Femur (tissue), 1 donor: ENCODE measurements around the gene ABCF2.

ENCODE experiments used
- DNase-seq: peaks from one replicate; pipeline ENCODE4 v3.0.0-alpha.2; 2017

Gene ABCF2

DNA sequence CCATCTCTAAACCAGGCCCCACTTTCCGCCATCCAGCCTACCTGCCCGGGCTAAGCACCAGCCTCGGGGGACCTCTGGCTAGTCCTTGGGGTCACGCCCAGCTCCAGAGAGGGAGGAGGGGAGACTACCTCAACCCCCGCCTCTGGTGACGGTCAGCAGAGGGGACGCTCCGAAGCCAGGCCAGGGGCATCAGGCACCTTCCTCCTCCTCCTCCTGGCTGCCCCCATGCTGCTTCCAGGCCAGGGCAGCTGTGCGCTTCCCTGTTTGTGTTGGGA is 25.5 kb upstream of the ABCF2 start:
- DNase-seq = no peak

GRCh38 chr7:151251689-151252560 is 24.9 kb upstream of the ABCF2 start:
- peak; percentile 89 for DNase-seq

DNA sequence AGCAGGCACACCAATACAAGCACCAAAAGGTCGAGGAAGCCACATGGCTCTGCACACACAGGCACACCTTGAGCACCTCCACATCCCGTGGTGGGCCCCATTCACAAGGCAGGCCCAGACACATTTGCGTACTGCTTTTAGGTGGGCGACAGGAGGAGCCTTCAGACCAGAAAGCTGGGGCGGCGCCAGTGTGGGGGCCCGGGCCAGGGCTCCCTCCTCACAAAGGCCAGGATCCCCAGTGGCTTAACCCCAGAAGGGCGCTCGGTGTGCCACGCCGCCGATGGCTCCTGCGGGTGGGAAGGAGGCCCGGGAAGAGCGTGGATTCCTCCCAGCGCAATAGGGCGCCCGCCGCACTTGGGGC is 24.3 kb upstream of the ABCF2 start:
- DNase-seq = peak; percentile 72

DNA sequence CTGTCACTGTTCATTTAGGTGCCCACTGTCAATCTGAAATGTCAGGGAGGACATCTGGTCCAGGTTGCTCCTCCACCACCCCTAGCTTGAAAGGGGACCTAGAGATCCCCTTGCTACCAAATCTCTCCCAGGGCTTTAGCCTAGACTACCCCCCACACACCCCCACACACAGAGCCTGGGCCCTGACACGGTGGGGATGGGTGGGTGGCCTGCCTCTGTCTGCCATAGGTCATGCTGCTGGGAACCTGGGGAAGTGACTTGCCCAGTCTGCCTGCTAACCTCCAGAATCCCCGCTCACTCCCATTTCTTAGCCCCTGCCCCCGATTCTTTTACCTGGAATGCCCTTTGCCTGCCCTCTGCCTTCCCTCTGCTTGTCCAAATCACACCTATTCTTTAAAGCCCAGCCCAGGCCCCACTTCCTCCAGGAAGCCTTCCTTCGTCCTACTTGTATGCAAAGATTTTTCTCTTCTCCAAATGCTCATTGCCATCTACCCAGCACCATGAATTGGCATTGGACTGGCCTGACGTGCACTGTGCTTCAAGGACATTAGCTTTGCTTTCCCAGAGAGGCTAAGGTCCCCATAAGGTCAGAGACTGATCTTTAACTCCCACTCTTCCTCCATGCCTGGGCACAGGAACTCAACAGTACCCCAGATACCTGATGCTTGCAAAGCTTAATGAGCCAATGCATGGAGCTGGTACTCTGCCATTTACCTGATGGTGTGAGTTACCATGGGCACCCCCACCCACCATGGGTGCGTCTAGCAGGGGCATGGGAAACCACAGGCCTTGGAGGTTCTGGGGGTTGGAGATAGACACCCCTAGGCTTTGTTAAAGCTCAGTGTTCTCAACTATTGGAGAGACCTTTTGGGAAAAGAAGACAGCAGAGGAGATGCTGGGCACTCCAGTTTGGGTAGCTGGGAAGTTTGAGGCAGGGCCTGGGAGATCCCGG is 23.5 kb upstream of the ABCF2 start:
- no peak for DNase-seq

DNA sequence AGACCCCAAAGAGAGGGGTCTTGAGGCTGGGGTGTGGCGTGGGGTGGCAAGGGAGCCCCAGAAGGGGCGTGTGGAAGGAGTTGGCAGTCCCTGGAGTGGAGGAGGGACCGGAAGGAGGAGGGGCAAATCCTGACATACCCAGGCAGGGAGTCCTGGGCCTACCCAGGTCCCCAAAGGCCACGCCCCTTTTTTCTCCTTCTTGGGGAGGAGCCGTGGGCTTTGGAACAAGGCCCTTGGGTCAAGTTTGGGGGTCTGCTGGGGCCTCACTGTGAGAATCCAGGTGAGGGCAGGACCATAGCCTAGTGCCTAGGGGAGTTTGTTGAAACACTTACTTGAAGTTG is 22.7 kb upstream of the ABCF2 start:
- peak; percentile 81 for DNase-seq

DNA sequence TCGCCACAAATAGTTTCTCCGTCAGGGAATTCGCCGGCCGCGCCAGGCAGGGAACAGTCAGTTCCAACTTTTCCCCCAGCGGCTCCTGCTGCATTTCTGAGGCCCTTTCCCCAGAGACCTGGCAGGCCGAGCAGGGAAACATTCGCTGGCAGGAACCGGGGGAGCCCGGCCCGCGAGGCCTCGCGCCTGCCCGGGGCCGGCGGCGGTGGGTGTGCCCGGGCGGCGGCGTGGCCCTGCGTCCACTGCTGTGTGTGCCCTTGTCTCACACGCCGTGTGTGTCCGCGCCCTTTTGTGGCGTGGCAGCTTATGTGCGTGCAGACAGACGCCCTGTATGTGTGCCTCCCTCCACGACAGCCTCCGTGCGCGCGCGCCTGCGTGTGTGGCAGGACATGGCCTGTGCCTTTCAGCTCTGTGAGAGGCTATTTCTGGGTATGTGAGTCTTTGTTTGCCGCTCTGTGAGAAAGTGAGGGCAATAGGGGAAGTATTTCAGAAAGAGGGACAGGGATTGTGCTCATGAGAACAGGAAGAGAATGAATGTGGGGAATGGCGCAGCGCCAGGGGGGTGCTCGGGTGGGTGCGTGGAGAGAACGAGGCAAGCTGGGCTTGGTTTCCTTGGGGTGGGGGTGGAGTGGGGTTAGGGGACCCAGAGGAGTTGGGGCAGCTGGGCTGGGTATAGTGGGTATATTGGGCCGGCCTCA is 22.2 kb upstream of the ABCF2 start:
- peak; percentile 77 for DNase-seq

GRCh38 chr7:151248346-151249033 is 21.5 kb upstream of the ABCF2 start, which contains the start of gene SMARCD3:
TSS of gene SMARCD3 (minus strand) at chr7:151248694. CDS start at chr7:151248562, 132 bp downstream.
- peak; percentile 79 for DNase-seq

- peak; percentile 63 for DNase-seq
These were observed 20.8 kb upstream of the ABCF2 start for GRCh38 chr7:151247611-151248345.

- DNase-seq = peak; percentile 88
These were observed 20.0 kb upstream of the ABCF2 start for GRCh38 chr7:151246851-151247580.

DNA sequence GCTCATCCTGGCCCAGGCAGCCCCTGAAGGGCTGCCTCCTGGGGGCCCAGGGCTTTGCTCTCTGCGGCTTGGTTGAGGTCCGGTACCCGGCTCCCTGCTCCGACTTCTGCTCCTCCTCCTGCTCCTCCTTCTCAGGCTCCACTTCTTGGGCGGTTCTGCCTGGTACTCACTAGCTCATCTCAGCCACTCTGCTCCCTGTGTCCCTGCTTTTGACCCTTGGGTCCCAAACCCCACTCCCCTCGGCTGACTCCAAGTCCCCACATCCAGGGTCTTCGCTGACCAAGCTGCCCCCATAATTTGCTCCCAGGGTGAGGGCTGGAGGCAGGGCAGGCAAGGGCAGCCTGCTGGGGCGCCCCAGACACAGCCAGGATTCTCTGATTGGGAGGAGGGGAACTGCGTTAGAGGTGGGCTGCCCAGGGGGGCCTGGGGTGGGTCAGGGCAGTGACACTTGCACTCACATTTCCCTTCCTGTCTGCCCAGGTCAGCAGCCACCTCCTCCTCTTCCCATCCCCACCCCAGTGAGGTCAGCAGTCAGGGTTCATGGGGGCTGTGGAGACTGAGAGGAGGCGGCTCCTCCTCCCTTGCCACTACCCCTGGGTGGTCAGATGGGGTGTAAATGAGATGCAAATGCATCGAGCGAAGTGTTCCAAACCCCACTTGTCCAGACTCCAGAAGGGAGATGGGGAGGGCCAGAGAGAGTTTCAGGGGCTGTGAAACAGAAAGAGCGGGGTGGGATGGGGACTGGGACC is 19.3 kb upstream of the ABCF2 start:
- no peak for DNase-seq

GRCh38 chr7:151245360-151246101 is 18.5 kb upstream of the ABCF2 start:
- peak; percentile 64 for DNase-seq

GRCh38 chr7:151244841-151245346 is 17.9 kb upstream of the ABCF2 start:
- no peak for DNase-seq

- DNase-seq = peak; percentile 65
These were observed 17.3 kb upstream of the ABCF2 start for GRCh38 chr7:151244196-151244840.

DNA sequence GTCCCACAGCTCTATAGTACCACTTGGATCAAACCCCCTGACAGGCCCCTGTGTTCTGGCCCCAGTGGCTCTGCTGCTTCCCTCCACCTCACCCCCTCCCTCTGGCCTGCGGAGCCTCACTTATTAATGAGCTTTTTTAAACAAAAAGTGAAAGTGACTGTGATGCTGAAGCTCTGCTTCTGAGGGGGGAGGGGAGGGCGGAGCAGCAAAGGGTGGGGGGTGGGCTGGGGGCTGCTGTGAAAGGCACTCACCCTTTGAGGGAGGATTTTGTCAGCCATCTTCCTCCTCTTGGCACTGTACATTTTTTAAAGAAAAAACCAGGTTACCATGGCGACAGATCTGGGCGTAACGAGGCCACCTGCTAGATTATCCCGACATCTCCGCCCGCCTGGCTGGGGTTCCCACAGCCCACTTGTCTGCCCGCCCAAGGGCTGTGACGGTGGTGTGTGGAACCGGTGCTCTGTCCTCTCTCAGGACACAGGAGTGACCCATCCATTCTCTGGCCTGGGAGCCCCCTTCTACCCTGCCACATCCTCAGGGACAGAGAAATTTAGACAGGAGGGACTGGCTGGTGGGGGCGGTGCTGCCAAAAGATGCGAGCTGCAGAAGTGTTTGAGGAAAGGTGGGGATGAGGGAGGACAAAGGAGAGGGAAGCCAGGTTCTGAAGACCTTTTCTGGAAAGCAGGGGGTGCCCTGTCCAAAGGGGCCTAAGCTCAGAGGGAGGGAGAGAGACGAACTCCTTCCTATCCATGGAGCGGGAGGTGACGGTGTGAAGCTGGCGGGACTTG is 16.6 kb upstream of the ABCF2 start:
- DNase-seq = no peak

- no peak for DNase-seq
These were observed 16.0 kb upstream of the ABCF2 start for GRCh38 chr7:151243045-151243349.

DNA sequence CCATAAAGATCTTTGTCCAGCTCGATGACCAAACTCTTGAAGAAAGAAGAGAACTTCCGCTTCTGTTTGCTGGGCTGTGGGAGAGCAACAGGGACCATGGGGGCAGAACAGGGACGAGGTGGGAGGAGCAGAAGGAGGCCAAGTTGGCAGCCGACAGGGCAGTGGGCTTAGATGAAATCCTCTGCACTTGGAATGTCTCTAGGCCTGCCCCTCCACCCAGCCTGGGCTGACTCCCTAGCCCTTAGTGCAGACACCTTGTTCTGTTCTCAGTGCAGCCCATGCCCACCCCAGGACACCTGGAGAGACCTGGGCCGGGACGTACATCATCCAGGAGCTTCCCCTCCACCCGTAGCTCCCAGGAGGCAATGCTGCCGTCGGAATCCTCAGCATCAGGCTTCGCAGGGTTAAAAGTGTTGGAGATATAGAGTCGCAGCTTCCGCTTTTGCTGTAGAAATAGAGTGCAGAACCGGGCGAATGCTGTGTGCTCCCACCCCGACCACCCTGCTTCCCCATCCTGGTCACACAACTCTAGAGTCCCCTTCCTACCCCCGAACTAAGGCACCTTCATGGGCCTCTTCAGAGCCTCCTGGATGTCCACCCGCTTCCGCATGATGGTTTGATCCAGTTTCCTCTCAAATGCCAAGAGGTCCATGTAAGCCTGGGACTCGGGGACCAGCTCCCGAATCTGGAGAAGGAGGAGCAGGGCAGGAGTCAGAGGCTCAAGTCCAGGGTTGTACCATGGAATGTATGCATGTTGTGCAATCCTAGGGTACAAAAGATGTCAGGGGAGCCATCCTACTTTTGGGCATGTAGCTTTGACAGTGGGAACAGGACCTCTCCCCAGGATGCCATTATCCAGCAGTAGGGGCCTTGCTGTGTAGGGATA is 15.4 kb upstream of the ABCF2 start:
- no peak for DNase-seq

DNA sequence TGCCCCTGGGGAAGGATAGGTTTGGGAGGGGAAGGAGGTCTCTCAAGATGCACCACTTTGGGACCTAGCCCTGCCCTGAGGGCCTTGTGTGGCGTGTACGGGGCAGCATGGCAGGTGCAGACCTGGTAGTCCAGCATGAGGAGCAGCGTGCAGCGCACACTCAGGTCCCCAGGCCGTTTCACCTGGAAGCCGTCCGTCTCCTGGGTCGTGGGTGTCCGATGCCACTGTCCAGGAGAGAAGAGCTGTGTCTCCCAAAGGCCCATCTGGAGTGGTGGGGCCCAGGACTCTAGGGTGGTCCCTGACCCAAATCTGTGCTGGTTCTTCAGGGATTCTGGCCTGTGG is 14.7 kb upstream of the ABCF2 start:
- no peak for DNase-seq
